Right cardiac atrium (tissue), 5 donors: ENCODE data around the gene RENBP. TPM values are rescaled to one million over a fixed set of nuclear protein-coding genes. Genes with fewer than 3 reads are reported as not detected.

ENCODE experiments used
- ATAC-seq, 2 donors: fragments of 200-7000 bp; cut with Tn5 transposase; one replicate each; pipeline versions ENCODE4 v1.8.0 to v1.9.1; 2020; ENCODE audit warnings: moderate library complexity in 2 of 2, mild to moderate bottlenecking in 1 of 2
- DNase-seq, 3 donors: peaks; one replicate each; pipeline ENCODE4 v3.0.0-alpha.2; 2020
- H3K27ac ChIP-seq: one replicate; pipeline ENCODE4 v1.5.1; 2013; ENCODE audit warnings: mild to moderate bottlenecking, low read length, control low read depth, moderate library complexity
- H3K27me3 ChIP-seq: one replicate; pipeline ENCODE4 v1.6.1; 2013; ENCODE audit not compliant: control insufficient read depth, insufficient read depth
- H3K4me1 ChIP-seq: one replicate; pipeline ENCODE4 v1.6.1; 2013; ENCODE audit warnings: low read length; ENCODE audit not compliant: control insufficient read depth, insufficient read depth
- H3K4me3 ChIP-seq: one replicate; pipeline ENCODE4 v1.5.1; 2013; ENCODE audit warnings: low read length, control low read depth
- H3K9me3 ChIP-seq: one replicate; pipeline ENCODE4 v1.6.1; 2013; ENCODE audit warnings: low read length; ENCODE audit not compliant: control insufficient read depth
- WGBS: extraction: QIAGEN DNeasy Blood & Tissue Kit; methylation state at CpG from one replicate; pipeline ENCODE4 v1.1.7; 2013; 5-methylcytosine and 5-hydroxymethylcytosine counted together
- intact Hi-C, 4 donors: fragments of 100-400 bp; cut with DNase I; formaldehyde crosslinking; loops; one replicate each; pipeline versions ENCODE4 v1.11.0 to v1.14.0; 2022 to 2023
- long read RNA-seq, 4 donors: library from polyadenylated mRNA; unstranded; transcript quantifications; one replicate each; pipeline ENCODE4 v2.0.0, GENCODE V29; 2020 to 2021
- polyA plus RNA-seq: library from polyadenylated mRNA; stranded (reverse); fragments of 200-250 nt; gene quantifications from one replicate; pipeline ENCODE4 v1.2.3, GENCODE V29; 2013
- total RNA-seq, 4 donors: library from RNA; stranded (reverse); fragmentation: NEBNext Ultra II Directional; extraction: Animal tissue kit (Norgen Biotek cat#: 25700); gene quantifications; one replicate each; pipeline ENCODE4 v1.2.1, GENCODE V29; 2021
- donor health status: healthy with polysubstance abuse.
- donor health status: DM: no; HTN: yes; CAD: no.
- donor health status: DM: no; HTN: no; CAD: no.
- donor health status: DM: no; HTN: yes; CAD: no; lungs with severe emphysema.
- donor health status: DM: yes; HTN: yes; CAD: no.

Gene RENBP
- total RNA-seq (10 to 100 TPM; 14.0 to 17.7 (median 15.7) TPM), polyA plus RNA-seq (13.3 TPM)
- long read RNA-seq, donor 1, partial matches to known transcripts, result 4 of 6 reads
- long read RNA-seq, donor 1, other reads (novel, unspliced or antisense), result 2 of 6 reads
- long read RNA-seq, donor 2, partial matches to known transcripts, result 1 of 1 reads
- long read RNA-seq, donor 2, other reads (novel, unspliced or antisense), result 0 of 1 reads
- long read RNA-seq, donor 3, partial matches to known transcripts, result 1 of 4 reads
- long read RNA-seq, donor 3, other reads (novel, unspliced or antisense), result 3 of 4 reads
- long read RNA-seq, donor 4, partial matches to known transcripts, result 0 of 1 reads
- long read RNA-seq, donor 4, other reads (novel, unspliced or antisense), result 0 of 1 reads

GRCh38 chrX:153944140-153944799 lies at the start of gene RENBP:
TSS of gene RENBP (minus strand) at chrX:153944643. CDS start at chrX:153944610, 33 bp downstream.
- 16% methylated on average over 31 of the region's 31 CpGs for WGBS
- peak; percentile 20 to 66 for ATAC-seq

GRCh38 chrX:153993978-153994377 lies 49.5 kb upstream of the RENBP start:
- intact Hi-C loops, result no loop called here
- H3K4me1 ChIP-seq, result no peaks in the 10 kb centered on the region
- DNase-seq, result no peak
- no peak overlapping the region for H3K27ac ChIP-seq
- ATAC-seq, result no peak
- WGBS, result 84% methylated on average over 10 of the region's 10 CpGs
- H3K27me3 ChIP-seq, result no peaks in the 10 kb centered on the region
- no peak overlapping the region for H3K4me3 ChIP-seq
- H3K9me3 ChIP-seq, result no peaks in the 10 kb centered on the region

More at GRCh38 chrX:153944140-153944799, at the start of gene RENBP:
- Histone ChIP-seq H3K4me1 (no peaks in the 10 kb centered on the region), H3K9me3 (no peaks in the 10 kb centered on the region), H3K4me3 (peak within 1 kb of the TSS; percentile 52), H3K27me3 (no peaks in the 10 kb centered on the region), H3K27ac (peak within 1 kb of the TSS; percentile 13)
- DNase-seq, result peak; percentile 63 to 85 (median 82)
- intact Hi-C loops, result no loop called here

GRCh38 chrX:153993079-153993478 lies 48.6 kb upstream of the RENBP start:
- no peaks in the 10 kb centered on the region for H3K4me1 ChIP-seq
- 79% methylated on average over 12 of the region's 12 CpGs for WGBS

GRCh38 chrX:153992180-153992579 lies 47.7 kb upstream of the RENBP start:
- intact Hi-C loops, result no loop called here
- Histone ChIP-seq H3K9me3 (no peaks in the 10 kb centered on the region), H3K4me1 (no peaks in the 10 kb centered on the region), H3K27me3 (no peaks in the 10 kb centered on the region), H3K27ac (no peak overlapping the region), H3K4me3 (no peak overlapping the region)
- no peak for ATAC-seq
- DNase-seq, result no peak
- 87% methylated on average over 8 of the region's 8 CpGs for WGBS

More at GRCh38 chrX:153993079-153993478, 48.6 kb upstream of the RENBP start:
- no peak for DNase-seq
- Histone ChIP-seq H3K27ac (no peak overlapping the region), H3K9me3 (no peaks in the 10 kb centered on the region), H3K27me3 (no peaks in the 10 kb centered on the region), H3K4me3 (no peak overlapping the region)
- no peak for ATAC-seq
- intact Hi-C loops, result no loop called here

- H3K4me1 ChIP-seq, result no peaks in the 10 kb centered on the region
- H3K9me3 ChIP-seq, result no peaks in the 10 kb centered on the region
- 99% methylated on average over 3 of the region's 3 CpGs for WGBS
- no peak overlapping the region for H3K27ac ChIP-seq
- H3K4me3 ChIP-seq, result no peak overlapping the region
- DNase-seq, result no peak
- no peaks in the 10 kb centered on the region for H3K27me3 ChIP-seq
- intact Hi-C loops, result no loop called here
- ATAC-seq, result no peak
Measured at GRCh38 chrX:153991013-153991580, 46.7 kb upstream of the RENBP start.

DNA sequence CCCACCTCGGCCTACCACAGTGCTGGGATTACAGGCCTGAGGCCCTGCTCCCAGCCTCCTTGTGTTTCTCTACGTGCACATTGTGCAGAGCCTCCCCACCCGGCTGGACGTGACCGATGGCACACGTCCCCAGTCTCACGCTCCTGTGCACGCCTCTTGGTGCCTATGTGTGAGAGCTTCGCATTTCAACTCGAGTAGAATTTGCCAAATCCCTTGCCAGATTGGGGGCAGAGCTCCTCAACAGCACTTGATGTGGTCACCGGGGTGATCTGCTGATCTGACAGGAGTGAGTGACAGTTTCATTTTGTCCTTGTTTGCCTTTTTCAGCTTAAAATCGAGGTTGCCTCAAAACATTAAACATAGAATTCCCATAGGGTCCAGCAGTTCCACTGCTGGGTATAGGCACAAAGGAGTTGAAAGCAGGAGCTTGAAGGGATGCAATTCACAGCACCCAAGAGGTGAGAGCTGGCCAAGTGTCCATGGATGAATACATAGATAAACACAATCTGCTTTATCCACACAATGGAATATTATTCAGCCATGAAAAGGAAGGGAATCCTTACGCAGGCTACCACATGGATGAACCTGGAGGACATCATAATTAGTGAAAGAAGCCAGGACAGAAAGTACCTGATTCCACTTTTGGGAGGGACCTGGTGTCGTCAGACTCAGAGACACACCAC lies 45.7 kb upstream of the RENBP start:
- 91% methylated on average over 14 of the region's 14 CpGs for WGBS
- Histone ChIP-seq H3K4me3 (no peak overlapping the region), H3K27ac (no peak overlapping the region), H3K9me3 (no peaks in the 10 kb centered on the region), H3K27me3 (no peaks in the 10 kb centered on the region), H3K4me1 (no peaks in the 10 kb centered on the region)
- ATAC-seq (no peak), DNase-seq (no peak)
- intact Hi-C loops, result no loop called here

DNA sequence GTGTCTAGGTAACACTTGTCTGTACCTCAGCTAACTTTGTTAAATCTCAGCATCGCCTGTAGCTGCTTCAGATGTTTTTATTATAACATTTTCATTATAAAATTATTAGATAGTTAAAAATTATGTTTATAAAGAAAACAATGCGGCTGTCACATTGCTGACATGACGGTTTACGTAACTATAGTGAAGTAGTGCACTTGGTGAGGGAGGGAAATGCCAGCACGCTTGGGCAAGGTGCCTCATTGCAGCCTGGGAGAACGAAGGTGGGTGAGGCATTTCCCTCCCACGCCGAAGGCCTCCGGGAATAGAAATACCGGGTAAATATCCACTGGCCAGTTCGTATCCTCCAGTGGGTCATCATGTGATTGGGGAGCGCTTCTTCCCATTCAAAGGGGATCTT lies 44.0 kb upstream of the RENBP start:
- WGBS, result 80% methylated on average over 12 of the region's 12 CpGs
- H3K4me1 ChIP-seq, result no peaks in the 10 kb centered on the region
- no peak overlapping the region for H3K4me3 ChIP-seq
- no peak overlapping the region for H3K27ac ChIP-seq
- ATAC-seq (no peak), DNase-seq (no peak)
- intact Hi-C loops, result no loop called here
- no peaks in the 10 kb centered on the region for H3K9me3 ChIP-seq
- H3K27me3 ChIP-seq, result no peaks in the 10 kb centered on the region

GRCh38 chrX:153984351-153985178 lies 40.1 kb upstream of the RENBP start:
- WGBS, result 75% methylated on average over 20 of the region's 20 CpGs
- intact Hi-C loops, result no loop called here
- no peaks in the 10 kb centered on the region for H3K4me1 ChIP-seq

DNA sequence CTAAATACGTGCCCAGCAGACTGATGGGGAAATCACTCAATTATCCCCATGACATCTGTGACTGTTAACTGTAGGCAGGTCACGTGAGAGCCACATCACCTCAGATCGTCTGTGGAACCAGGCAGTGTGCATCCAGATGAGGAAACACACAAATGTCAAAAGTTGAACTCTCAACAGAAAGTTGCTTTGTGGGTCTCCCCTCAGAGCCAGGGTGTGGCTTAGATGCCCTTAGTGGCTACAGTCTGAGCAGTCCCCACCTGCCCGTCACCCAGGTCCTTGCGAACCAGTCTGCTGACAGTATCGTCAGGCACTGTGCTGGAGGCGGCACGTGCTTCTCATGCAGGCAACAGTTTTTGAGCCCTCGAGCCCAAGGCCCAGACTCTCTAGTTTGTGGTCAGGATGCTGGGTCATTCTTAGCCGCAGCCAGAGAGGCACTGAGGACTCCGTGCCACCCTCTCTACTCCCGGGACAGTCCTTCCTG lies 38.9 kb upstream of the RENBP start:
- H3K27me3 ChIP-seq, result no peaks in the 10 kb centered on the region
- DNase-seq (no peak), ATAC-seq (no peak)
- H3K4me3 ChIP-seq, result no peak overlapping the region
- H3K4me1 ChIP-seq, result no peaks in the 10 kb centered on the region
- 86% methylated on average over 12 of the region's 12 CpGs for WGBS
- no peak overlapping the region for H3K27ac ChIP-seq
- H3K9me3 ChIP-seq, result no peaks in the 10 kb centered on the region
- intact Hi-C loops, result no loop called here

More at GRCh38 chrX:153984351-153985178, 40.1 kb upstream of the RENBP start:
- Histone ChIP-seq H3K4me3 (no peak overlapping the region), H3K9me3 (no peaks in the 10 kb centered on the region), H3K27me3 (no peaks in the 10 kb centered on the region), H3K27ac (peak overlapping the region; percentile 7)
- no peak for DNase-seq
- no peak for ATAC-seq

- ATAC-seq, result no peak
- intact Hi-C loops, result no loop called here
- Histone ChIP-seq H3K4me1 (no peaks in the 10 kb centered on the region), H3K4me3 (no peak overlapping the region), H3K27me3 (no peaks in the 10 kb centered on the region), H3K27ac (no peak overlapping the region), H3K9me3 (no peaks in the 10 kb centered on the region)
- WGBS, result 88% methylated on average over 52 of the region's 52 CpGs
- peak in 2 of 3 donors; percentile 76 for DNase-seq
Measured at GRCh38 chrX:153981771-153982533, 37.5 kb upstream of the RENBP start.
